Measurements from ENCODE around the gene RPTN.
"Not testable (repeated sequence)": the region's sequence is repeated elsewhere in the genome, so short reads cannot be mapped to it uniquely, and the experiment has no call there.

The RPTN gene

DNA sequence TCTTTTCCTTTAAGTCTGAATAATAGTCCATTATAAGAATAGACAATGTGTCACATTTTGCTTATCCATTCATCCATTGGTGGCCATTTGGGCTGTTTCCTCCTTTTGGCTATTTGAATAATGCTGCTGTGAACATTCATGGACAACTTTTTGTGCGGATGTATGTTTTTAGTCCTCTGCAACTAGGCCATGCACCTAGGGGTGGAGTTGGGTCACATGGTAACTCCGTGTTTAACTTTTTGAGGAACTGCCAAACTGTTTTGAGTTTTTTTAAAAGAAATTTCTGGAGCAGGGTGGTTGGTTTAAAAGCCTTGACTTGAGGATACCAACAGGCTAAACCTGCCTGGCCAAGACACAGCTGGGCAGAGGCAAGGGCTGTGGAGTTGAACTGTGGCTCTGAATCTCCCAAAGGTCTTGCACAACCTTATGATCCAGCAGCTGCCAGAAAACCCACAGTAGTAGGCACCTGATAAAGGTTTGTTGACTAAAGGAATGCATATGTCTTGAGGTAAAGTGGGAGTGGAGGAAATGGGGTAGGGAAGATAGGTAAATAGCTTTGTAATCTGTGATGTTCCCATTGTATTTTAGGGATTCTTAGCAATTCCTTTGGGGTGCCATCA is 5.6 kb upstream of the RPTN start:
- no peak for DNase-seq (ENCODE audit: low spot score)

DNA sequence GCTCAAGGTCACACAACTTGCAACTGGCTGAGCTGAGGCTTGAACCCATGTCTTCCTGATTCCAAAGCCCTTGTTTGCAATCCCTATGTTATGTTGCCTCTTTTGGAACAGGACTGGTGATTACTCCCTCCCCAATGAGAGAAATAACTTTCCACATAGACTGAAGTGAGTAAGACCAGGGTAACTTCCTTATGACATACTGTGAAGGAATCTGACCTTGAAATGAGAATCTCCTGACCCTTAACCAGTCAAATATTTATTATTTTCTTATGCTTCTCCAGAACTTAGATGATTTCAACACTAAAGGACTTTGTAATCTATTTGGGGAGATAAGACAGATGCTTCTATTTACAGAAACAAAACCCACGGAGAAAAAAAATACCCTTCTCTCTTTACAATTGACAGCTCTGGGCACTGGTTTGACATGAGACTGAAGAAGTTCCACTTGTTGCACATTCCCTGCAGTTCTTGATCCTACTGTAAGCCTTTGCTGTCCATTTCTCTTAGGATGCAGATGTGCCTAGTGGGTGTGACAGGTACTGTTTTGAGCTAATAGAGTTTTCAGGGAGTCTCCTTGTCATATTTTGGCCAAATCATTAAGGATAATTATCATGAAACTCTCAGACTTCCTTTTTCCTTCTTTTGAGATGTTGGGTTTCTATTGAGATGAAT is 3.9 kb upstream of the RPTN start:
- no peak for DNase-seq (ENCODE audit: low spot score)

DNA sequence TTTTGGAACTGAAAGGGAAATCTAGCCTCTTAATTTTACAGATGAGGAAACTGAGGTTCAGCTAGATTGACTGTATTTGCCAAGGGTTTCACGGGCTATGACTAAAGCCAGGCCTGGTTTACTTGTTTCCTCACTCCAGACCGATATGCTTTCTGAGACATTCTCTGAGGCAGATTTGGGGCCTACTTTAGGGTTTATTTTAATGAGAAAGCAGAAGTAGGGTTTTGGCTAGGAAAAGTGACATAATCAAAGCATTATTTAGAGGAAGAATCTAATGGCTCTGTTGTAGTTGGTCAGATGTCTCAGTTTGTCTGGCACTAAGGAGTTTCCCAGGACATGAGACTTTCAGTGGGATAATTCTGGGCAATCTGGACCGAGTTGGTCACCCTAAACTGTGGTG is 1.5 kb upstream of the RPTN start:
- DNase-seq (ENCODE audit: low spot score): no peak

DNA sequence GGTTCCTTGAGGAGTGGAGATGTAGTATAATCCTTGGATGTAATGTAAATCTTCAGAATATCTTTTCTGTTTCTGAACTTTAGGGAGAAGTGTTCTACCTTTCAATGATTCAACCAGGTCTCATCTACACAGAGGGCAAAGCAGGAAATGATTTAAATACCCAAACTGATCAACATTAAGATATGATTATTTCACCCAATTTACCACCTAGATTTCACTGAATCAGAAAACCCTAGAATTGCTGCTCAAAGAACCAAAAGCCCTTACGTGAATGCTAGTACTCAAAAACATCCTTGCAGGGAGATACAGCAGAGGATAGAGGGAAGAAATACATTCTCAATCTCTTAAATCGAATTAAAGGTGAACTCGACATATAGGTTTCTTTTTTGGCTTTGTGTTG is 5.0 kb downstream of the RPTN start:
- no peak for DNase-seq (ENCODE audit: low spot score)

DNA sequence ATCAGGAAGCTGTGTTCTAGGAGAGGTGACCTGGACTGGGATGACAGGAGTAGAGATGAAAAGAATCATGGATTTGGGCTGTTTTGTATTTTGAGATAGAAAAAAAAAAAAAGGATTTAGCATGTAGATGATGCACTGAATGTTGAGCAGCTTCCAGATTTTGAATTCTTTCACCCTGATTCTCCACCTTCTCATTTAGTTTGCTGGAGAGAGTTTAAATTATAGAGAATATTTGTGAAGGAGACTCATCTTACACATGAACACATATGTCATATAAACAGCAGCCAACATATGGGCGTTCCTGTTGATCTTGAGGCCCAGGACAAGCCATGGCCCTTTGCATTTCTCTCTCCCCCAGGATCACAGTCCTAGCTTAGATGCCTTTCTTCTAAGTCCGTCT is 7.4 kb downstream of the RPTN start:
- DNase-seq (ENCODE audit: low spot score): no peak

DNA sequence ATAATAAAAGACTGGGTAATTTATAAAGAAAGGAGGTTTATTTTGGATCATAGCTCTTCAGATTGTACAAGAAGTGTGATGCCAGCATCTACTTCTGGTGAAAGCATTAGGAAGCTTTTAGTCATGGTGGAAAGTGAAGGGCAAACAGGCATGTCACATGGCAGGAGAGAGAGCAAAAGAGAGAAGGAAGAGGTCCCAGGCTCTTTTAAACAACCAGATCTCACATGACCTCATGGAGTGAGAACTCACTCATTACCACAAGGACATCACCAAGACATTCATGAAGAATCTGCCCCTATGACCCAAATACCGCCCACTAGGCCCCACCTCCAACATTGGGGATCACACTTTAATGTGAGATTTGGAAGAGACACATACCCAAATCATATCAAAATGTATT is 10.0 kb downstream of the RPTN start:
- DNase-seq (ENCODE audit: low spot score): no peak

DNA sequence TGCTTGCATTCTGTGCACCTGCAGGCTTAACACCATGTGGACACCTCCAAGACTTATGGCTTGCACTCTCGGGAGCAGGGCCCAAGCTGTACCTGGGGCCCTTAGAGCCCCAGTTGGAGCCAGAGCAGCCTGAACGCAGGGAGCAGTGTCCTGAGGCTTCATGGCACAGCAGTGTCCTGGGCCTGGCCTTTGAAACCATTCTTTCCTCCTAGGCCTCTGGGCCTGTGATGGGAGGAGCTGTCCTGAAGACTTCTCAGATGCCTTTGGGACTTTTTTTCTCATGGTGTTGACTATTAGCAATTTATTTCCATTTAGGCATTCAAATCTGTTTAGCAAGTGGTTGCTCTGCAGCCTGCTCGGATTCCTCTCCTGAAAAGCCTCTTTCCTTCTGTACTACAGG is 11.0 kb downstream of the RPTN start:
- DNase-seq (ENCODE audit: low spot score): no peak

DNA sequence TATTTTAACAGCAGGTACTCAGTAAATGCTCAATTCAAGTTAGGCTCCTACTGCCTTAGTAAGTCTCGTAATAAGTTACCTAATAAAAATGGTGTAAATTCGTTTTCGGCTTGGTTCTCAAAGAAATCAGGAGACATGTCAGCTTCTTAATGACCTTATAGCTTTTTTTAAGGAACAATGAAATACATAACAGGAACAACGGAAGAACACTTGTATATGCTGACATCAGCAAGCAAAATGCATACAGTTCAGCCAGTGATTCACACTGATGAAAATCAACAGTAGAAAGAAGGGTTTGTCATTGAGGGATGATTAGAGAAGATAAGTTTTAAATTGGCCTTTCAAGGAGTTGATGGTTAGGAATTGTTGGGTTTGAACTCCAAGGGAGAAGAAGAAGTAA is 13.3 kb downstream of the RPTN start:
- no peak for DNase-seq (ENCODE audit: low spot score)

DNA sequence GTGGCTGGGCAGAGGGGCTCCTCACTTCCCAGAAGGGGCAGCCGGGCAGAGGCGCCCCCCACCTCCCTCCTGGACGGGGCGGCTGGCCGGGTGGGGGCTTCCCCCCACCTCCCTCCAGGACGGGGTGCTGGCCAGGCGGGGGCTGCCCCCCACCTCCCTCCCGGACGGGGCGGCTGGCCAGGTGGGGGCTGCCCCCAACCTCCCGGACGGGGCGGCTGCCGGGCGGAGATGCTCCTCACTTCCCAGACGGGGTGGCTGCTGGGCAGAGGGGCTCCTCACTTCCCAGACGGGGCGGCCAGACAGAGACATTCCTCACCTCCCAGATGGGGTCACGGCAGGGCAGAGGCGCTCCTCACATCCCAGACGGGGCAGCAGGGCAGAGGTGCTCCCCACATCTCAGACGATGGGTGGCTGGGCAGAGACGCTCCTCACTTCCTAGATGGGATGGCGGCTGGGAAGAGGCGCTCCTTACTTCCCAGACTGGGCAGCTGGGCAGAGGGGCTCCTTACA is 14.3 kb downstream of the RPTN start:
- DNase-seq (ENCODE audit: low spot score): not testable (repeated sequence)

DNA sequence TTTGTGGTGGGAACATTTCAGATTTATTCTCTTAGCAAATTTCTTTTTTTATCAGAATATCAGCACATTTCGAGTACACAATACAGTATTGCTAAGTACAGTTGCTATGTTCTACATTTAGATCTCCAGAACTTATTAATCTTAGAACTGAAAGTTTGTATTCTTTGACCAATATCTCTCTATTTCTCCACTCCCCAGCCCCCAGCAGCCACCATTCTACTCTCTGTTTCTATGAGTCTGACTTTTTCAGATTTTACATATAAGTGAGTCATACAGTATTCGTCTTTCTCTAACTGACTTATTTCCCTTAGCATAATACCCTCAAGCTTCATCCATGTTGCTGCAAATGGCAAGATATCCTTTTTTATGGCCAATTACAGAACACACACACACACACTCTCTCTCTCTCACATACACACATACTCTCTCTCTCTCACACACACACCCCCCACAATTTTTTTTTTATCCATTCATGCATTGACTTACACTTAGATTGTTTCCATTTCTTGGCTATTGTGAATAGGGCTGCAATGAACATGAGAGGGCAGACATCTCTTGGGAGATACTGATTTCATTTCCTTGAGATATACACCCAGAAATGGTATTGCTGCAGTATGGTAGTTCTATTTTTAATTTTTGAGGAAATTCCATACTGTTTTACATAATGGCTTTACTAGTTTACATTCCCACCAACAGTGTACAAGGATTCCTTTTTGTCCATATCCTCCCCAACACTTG is 15.7 kb downstream of the RPTN start:
- DNase-seq (ENCODE audit: low spot score): no peak

DNA sequence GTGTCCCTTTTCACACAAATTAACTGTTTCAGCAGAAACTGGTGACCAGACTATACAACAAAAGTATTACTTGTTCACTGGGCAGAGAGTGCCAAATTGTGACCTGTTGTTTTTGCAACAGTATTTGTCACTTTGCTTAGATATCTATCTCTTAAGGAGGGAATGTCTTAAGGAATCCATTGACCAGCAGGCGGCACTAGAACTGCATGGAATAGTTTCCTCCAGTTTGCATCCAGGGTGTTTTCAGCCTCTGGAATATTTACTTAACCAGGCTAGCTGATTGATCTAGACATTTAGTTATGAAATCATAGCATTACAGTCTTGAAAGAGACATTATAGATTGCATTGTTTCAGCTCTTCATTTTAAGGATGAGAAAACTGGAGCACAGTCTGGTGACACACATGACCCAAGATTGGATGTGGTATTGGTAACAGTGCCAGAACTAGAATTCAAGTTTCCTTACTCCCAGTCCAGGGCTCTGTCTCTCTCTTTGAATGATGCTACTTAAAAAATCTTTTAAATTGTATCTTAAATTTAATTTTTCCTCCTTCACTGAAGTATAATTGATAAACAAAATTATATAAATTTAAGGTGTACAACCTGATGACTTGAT is 16.9 kb downstream of the RPTN start:
- DNase-seq (ENCODE audit: low spot score): peak; percentile 13

DNA sequence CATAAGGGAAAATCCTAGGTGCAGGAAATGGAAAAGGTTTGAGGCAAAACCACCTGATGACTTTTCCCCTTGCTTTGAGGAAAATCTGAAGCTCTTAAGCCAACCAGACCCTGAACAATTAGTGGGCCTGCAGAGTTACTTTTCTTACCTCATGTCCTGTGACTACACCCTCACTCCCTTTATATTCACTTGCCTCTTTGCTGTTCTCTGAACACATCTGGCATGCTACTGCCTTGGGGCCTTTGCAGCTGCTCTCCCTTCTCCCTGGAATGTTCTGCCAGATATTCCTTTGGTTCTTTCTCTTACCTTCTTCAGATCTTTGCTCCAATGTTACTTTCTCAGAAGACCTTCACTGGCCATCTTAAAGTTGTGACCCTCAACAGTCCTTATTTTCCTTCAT is 21.8 kb downstream of the RPTN start:
- DNase-seq (ENCODE audit: low spot score): no peak

DNA sequence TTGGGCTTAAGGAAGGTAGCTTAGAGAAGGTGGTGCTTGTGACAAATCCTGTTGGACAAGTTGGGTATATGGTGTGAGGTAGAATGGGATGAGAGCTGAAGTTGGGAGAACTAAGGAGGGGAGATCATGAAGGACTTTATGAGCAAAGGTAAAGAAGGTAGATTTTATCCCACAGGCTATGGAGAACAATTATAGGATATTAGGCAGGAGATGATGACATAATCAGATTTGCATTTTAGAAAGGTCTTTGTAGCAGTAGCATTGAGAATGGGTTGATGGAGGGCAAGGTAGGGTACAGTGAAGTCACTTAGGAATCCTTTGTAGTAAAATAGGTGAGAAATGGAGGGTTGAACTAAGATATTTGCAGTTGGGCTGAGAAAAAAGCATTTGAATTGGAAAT is 28.8 kb downstream of the RPTN start:
- no peak for DNase-seq (ENCODE audit: low spot score)

DNA sequence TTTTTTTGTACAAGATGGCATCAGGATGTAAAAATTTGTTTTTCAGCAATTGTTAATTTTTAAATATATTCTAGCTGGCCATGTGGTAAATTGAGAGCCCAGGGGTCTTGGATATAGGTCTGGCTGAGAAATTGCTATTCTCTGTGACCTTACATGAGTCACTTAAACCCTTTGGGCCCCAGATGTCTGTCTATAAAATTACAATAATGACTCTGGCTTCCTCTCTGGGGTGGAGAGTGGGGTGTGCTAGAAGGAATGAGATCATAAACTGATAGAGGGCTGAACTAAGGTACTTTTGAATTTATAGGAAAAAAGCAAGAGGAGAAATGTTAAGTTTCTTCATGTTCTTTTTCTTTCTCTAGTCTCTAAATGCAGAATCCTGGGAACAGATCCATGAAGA is 31.4 kb downstream of the RPTN start:
- no peak for DNase-seq (ENCODE audit: low spot score)

DNA sequence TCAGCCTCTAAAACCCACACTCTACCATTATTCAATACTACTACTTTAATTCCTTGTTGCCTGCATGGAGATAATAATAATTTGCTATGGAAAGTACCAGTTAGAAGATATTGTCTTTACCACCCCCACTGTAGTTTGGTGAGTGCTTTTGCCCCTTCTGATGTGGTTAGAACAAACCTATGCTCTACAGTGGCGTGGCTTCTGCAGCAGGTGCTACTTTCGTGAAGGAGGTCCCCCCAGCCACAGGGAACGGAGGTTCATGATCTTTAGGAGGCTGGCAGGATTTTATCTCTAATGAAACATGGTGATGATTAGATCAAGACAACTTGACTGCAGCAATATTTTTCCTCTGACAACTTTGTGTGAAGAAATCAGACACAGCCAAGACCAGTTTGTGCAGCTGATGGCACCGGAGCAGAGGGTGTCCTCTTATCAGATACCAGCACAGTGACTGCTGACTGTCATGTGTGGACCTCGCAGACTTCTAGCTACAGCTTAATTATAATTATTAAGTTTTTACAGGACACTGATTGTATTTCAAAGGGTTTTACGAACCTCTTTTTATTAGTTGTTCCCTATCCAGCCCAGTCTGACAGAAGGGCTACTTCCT is 33.1 kb downstream of the RPTN start:
- no peak for DNase-seq (ENCODE audit: low spot score)

DNA sequence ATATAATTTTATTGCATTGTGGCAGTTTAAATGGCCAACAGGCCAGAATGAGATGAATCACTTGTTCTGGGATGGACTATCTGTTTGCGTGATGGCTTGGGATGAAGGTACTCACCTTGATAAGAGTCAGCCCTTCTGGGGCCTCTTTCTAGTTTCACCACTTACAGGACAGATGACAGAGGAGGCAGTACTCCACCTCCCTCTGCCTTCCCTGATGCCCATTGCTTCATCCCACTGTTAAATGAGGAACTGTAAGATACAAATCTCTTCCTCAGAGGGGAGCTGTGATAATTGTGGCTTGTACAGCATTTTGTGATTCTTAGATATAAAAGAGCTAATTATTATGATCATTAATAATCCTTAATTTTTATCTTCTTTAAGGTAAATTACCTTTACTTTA is 40.1 kb downstream of the RPTN start:
- DNase-seq (ENCODE audit: low spot score): no peak

DNA sequence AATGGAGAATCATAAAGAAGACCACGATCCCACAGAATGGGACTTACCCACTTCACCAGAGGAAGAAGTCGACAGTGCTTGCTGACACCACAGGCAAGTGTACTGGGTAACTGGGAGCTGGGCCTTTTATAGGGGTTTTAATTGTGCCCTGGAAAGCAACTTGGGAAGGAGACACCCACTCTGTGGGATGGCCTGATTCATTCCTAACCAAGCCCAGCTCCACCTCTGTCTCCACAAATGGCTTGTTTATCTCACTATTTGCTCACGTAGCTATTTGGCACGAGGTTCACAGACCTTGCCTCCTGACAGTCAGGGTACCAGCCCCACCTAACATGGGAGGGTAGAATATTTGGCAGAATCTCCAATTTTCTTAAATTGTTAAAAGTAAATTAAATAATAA is 43.7 kb downstream of the RPTN start, which contains the start of gene TCHH:
TCHH (minus strand) TSS at position 101 of the 400 bp plus-strand sequence. CDS start 1,364 bp downstream, outside the sequence.
- no peak for DNase-seq (ENCODE audit: low spot score)

DNA sequence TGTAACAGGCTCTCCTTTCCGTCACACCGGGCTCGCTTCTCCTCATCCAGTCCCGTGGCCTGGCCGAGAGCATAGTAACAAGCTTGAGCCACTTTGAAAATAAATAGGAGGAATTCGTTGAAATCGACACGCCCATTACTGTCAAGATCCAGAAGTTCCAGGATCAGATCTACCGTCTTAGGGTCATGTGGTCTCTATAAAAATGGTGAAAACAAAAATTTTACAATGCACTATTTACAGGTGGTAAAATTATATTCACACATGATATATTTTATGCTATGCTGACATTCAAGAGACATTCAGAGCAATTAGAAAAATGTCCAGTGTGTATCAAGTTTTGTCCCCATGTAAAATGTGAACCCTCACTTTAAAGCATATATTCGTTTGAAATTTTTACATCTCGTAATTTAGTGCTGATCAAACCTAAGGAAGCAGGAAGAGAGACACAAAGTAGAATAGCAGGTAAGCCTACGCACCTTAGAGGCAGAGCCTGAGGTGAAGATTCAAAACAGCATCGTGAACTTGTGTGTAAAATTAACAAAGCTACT is 46.1 kb downstream of the RPTN start:
- no peak for DNase-seq (ENCODE audit: low spot score)

DNA sequence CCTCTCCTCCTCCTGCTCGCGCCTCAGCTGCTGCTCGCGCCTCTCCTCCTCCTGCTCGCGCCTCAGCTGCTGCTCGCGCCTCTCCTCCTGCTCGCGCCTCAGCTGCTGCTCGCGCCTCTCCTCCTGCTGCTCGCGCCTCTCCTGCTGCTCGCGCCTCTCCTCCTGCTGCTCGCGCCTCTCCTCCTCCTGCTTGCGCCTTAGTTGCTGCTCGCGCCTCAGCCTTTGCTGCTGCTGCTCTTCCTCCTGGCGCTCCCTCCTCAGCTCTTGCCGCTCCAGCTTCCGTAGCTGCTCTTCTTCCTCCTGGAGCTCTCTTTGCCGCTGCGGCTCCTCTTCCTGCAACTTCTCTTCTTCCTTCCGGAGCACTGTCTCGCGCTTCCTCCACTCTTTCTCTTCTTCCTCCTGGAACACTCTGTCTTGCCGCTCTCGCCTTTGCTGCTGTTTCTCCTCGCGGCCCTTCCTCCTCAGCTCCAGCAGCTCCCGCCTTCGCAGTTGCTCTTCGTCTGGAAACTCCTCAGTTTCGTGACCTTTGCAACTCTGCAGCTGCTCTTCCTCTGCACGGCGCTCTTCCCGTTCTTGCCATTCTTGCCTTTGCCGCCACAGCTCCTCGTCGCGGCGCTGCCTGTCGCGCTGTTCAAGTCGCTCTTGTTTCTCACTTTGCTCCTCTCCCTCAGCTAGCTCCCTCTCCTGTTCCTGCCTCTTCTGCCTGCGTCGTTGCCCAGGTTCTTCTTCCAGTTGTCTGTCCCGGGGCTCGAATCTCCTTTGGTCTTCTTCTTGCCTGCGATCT is 46.7 kb downstream of the RPTN start:
- no peak for DNase-seq (ENCODE audit: low spot score)

DNA sequence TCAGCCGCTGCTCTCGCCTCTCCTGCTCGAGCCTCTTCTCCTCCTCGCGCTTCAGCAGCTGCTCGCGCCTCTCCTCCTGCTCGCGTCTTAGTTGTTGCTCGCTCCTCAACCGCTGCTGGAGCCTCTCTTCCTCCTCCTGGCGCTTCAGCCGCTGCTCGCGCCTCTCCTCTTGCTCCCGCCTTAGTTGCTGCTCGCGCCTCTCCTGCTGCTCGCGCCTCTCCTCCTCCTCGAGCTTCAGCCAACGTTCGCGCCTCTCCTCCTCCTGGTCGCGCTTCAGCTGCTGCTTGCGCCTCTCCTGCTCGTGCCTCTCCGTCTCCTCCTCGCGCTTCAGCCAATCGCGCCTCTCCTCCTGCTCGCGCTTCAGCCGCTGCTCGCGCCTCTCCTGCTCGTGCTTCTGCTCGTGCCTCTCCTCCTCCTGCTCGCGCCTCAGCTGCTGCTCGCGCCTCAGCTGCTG is 47.5 kb downstream of the RPTN start:
- DNase-seq (ENCODE audit: low spot score): no peak

DNA sequence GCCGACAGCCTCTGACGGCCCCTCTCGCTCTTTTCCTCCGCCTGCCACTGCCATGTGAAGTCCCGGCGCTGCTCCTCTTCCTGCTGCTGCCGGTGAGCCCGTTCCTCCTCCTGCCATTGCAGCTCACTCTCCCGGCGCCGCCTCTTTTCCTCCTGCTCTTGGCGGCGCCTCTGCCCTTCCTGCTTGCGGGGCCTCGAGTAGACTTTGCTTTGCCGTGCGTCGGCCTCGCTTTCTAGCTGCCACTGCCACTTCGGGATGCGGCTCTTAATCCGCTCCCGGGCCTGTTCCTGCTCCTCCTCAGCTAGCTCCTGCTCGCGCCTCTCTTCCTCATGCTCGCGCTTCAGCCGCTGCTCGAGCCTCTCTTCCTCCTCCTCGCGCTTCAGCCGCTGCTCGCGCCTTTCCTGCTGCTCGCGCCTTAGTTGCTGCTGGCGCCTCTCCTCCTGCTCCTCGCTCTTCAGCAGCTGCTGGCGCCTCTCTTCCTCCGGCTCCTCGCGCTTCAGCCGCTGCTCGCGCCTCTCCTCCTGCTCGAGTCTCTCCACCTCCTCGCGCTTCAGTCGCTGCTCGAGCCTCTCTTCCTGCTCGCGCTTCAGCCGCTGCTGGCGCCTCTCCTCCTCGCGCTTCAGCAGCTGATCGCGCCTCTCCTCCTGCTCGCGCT is 48.0 kb downstream of the RPTN start:
- no peak for DNase-seq (ENCODE audit: low spot score)
